KMS-11 (cell line): ENCODE measurements around the gene TMPRSS3.

ENCODE experiments used
- H2AFZ ChIP-seq: fragments of 200-600 bp; sonication (generic); 2 replicates; pipeline ENCODE4 v1.6.1; 2016; ENCODE audit warnings: antibody characterized with exemption, mixed run types, low read depth
- H3K27ac ChIP-seq: fragments of 200-600 bp; sonication (generic); 2 replicates; pipeline ENCODE4 v1.6.1; 2016; ENCODE audit warnings: mild to moderate bottlenecking, mixed run types
- H3K27me3 ChIP-seq: fragments of 200-600 bp; sonication (generic); 2 replicates; pipeline ENCODE4 v1.6.1; 2017; ENCODE audit warnings: mild to moderate bottlenecking, low read depth, mixed run types, moderate library complexity; ENCODE audit not compliant: insufficient read depth
- H3K36me3 ChIP-seq: fragments of 200-600 bp; sonication (generic); 2 replicates; pipeline ENCODE4 v1.6.1; 2017; ENCODE audit warnings: mild to moderate bottlenecking, mixed run types; ENCODE audit not compliant: insufficient read depth
- H3K4me1 ChIP-seq: fragments of 200-600 bp; sonication (generic); 2 replicates; pipeline ENCODE4 v1.6.1; 2016; ENCODE audit warnings: mild to moderate bottlenecking, low read depth, mixed run types; ENCODE audit not compliant: poor library complexity, severe bottlenecking
- H3K4me2 ChIP-seq: fragments of 200-600 bp; sonication (generic); 2 replicates; pipeline ENCODE4 v1.7.0; 2016; ENCODE audit warnings: mild to moderate bottlenecking, mixed run types
- H3K4me3 ChIP-seq: fragments of 200-600 bp; sonication (generic); IDR thresholded peaks from 2 replicates; pipeline ENCODE4 v1.6.1; 2017; ENCODE audit warnings: low read depth, low read length, mixed read lengths; ENCODE audit not compliant: insufficient read depth
- H3K79me2 ChIP-seq: fragments of 200-600 bp; sonication (generic); 2 replicates; pipeline ENCODE4 v1.6.1; 2016; ENCODE audit warnings: low read depth, mixed run types; ENCODE audit not compliant: insufficient read depth
- H3K9ac ChIP-seq: fragments of 200-600 bp; sonication (generic); 2 replicates; pipeline ENCODE4 v1.6.1; 2016; ENCODE audit warnings: mild to moderate bottlenecking, mixed run types
- H4K20me1 ChIP-seq: fragments of 200-600 bp; sonication (generic); 2 replicates; pipeline ENCODE4 v1.6.1; 2016; ENCODE audit warnings: mild to moderate bottlenecking, mixed run types; ENCODE audit not compliant: insufficient read depth
- CTCF ChIP-seq: fragments of 200-600 bp; sonication (generic); conservative IDR thresholded peaks from 2 replicates; pipeline ENCODE4 v1.6.1; 2017; ENCODE audit warnings: low read depth, mild to moderate bottlenecking, antibody characterized with exemption, low read length, moderate library complexity, mixed read lengths

TMPRSS3 gene

GRCh38 chr21:42427809-42428419 lies 32.1 kb upstream of the TMPRSS3 start:
- H4K20me1 ChIP-seq: no peaks in the 10 kb centered on the region
- H3K4me1 ChIP-seq: no peaks in the 10 kb centered on the region
- H3K4me2 ChIP-seq: no peak overlapping the region
- peaks cover 44% of the 10 kb centered on the region; the same call in 1 of the 2 replicates for H3K27me3 ChIP-seq
- H3K9ac ChIP-seq: no peak overlapping the region
- no peaks in the 10 kb centered on the region for H3K36me3 ChIP-seq
- H3K4me3 ChIP-seq: no peak overlapping the region
- no peak overlapping the region for H2AFZ ChIP-seq
- no peak for TF ChIP-seq CTCF
- H3K27ac ChIP-seq: no peak overlapping the region
- H3K79me2 ChIP-seq: no peaks in the 10 kb centered on the region

GRCh38 chr21:42426876-42427480 lies 31.1 kb upstream of the TMPRSS3 start:
- H3K9ac ChIP-seq: no peak overlapping the region
- H3K27ac ChIP-seq: no peak overlapping the region
- no peaks in the 10 kb centered on the region for H3K4me1 ChIP-seq
- peaks cover 46% of the 10 kb centered on the region; the same call in 1 of the 2 replicates for H3K27me3 ChIP-seq
- no peak for TF ChIP-seq CTCF
- no peak overlapping the region for H3K4me2 ChIP-seq
- H3K36me3 ChIP-seq: no peaks in the 10 kb centered on the region
- H3K79me2 ChIP-seq: no peaks in the 10 kb centered on the region
- H2AFZ ChIP-seq: no peak overlapping the region
- H3K4me3 ChIP-seq: no peak overlapping the region
- H4K20me1 ChIP-seq: no peaks in the 10 kb centered on the region

GRCh38 chr21:42426424-42426823 lies 30.6 kb upstream of the TMPRSS3 start:
- H3K4me1 ChIP-seq: no peaks in the 10 kb centered on the region
- H4K20me1 ChIP-seq: no peaks in the 10 kb centered on the region
- no peaks in the 10 kb centered on the region for H3K79me2 ChIP-seq
- no peak overlapping the region for H3K9ac ChIP-seq
- H3K27me3 ChIP-seq: peaks cover 51% of the 10 kb centered on the region; the same call in 1 of the 2 replicates
- H3K4me3 ChIP-seq: no peak overlapping the region
- TF ChIP-seq CTCF: no peak
- no peak overlapping the region for H3K27ac ChIP-seq
- no peaks in the 10 kb centered on the region for H3K36me3 ChIP-seq
- H3K4me2 ChIP-seq: no peak overlapping the region
- no peak overlapping the region for H2AFZ ChIP-seq

DNA sequence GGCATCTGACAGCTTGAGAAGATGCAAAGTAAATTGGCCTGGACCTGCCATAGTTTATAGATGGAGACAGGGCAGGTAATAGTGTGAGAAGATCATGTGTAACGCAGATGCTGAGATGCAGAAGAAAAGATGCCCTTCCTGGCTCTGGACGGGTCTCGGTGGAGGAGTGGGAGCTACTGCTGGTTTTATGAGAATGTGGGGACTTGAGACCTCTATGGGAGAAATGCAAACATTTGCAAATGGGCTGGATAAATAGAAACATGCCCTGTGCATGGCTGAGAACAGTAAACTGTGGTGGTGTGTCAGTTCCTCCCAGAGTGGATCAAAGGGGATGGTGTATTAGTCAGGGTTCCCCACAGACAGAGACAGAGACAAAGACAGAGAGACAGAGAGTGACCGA lies 29.7 kb upstream of the TMPRSS3 start:
- Histone ChIP-seq H3K4me2 (no peak overlapping the region), H3K27me3 (peaks cover 50% of the 10 kb centered on the region; the same call in 1 of the 2 replicates), H3K27ac (no peak overlapping the region)

More for the DNA sequence above, 29.7 kb upstream of the TMPRSS3 start:
- no peaks in the 10 kb centered on the region for H3K79me2 ChIP-seq
- no peaks in the 10 kb centered on the region for H4K20me1 ChIP-seq
- H3K36me3 ChIP-seq: no peaks in the 10 kb centered on the region
- no peak for TF ChIP-seq CTCF
- no peak overlapping the region for H3K9ac ChIP-seq
- no peak overlapping the region for H2AFZ ChIP-seq
- H3K4me1 ChIP-seq: no peaks in the 10 kb centered on the region
- H3K4me3 ChIP-seq: no peak overlapping the region
